GM23338 (cell line): ENCODE data around the gene COL18A1. TPM values are rescaled to one million over a fixed set of nuclear protein-coding genes. Genes with fewer than 3 reads are reported as not detected.

Experiments used
- CTCF ChIP-seq, 2 experiments: fragments of 200-600 bp in 1 of 2; sonication (generic) in 1 of 2; conservative IDR thresholded peaks; 2 replicates each; pipeline versions ENCODE4 v1.5.1 to v1.6.1; 2016 to 2017; ENCODE audit warnings: antibody characterized with exemption in 2 of 2, low read depth in 2 of 2, mild to moderate bottlenecking in 2 of 2, moderate library complexity in 1 of 2
- ETS1 ChIP-seq: IDR thresholded peaks from 2 replicates; pipeline ENCODE4 v1.6.1; 2016; ENCODE audit warnings: antibody characterized with exemption
- STAT1 ChIP-seq: IDR thresholded peaks from one replicate; pipeline ENCODE4 v1.6.1; 2016; ENCODE audit warnings: antibody characterized with exemption; ENCODE audit not compliant: unreplicated experiment
- ZNF462 ChIP-seq: fragments of 250-450 bp; sonication (Bioruptor Pico); IDR thresholded peaks from 2 replicates; pipeline ENCODE4 v1.5.0; 2020; ENCODE audit warnings: mild to moderate bottlenecking, moderate library complexity
- polyA plus RNA-seq: library from polyadenylated mRNA; unstranded; fragments of >200 nt; fragmentation: Nextera tagmentation; extraction: Ambion mirVana; gene quantifications from 2 replicates; pipeline ENCODE4 v1.2.1, GENCODE V29; 2016
- total RNA-seq: library from RNA; depleted of rRNA; stranded (reverse); fragments of >200 nt; shearing (Covaris generic); gene quantifications from 2 replicates; pipeline ENCODE4 v1.2.3, GENCODE V29; 2014

COL18A1 gene
- total and polyA plus RNA-seq, 2 experiments from 2014 or later: 38.4 to 430 TPM

- TF ChIP-seq ZNF462 (CRISPR knock-in tag): no peak
- TF ChIP-seq STAT1: no peak
- no peak for TF ChIP-seq ETS1
- TF ChIP-seq CTCF (conservative IDR thresholded peaks at IDR 0.05; ENCODE audit: low read depth in 2 of 2): no peak
Observed at GRCh38 chr21:45455674-45456583, 51.0 kb downstream of the COL18A1 start (continued).
